ENCODE measurements around the gene POU1F1. TPM values are rescaled to one million over a fixed set of nuclear protein-coding genes. Genes with fewer than 3 reads are reported as not detected.
A peak's percentile ranks its signal among the peaks of the same experiment; 100 is the strongest.
"Not testable (repeated sequence)": the region's sequence is repeated elsewhere in the genome, so short reads cannot be mapped to it uniquely, and the experiment has no call there.

The POU1F1 gene
- total RNA-seq, 1 donor from 2014 or later = not detected

GRCh38 chr3:87250009-87250408, 26.4 kb downstream of the POU1F1 start:
- DNase-seq (ENCODE audit: low read depth in 2 of 2) = no peak

- DNase-seq (ENCODE audit: low read depth in 2 of 2) = no peak
Observed at GRCh38 chr3:87248831-87249230, 27.6 kb downstream of the POU1F1 start.

GRCh38 chr3:87248231-87248630, 28.2 kb downstream of the POU1F1 start:
- DNase-seq (ENCODE audit: low read depth in 2 of 2) = not testable (repeated sequence)

- no peak for DNase-seq (ENCODE audit: low read depth in 2 of 2)
Observed at GRCh38 chr3:87247430-87247773, 29.0 kb downstream of the POU1F1 start.

- DNase-seq (ENCODE audit: low read depth in 2 of 2) = no peak
Observed at GRCh38 chr3:87246662-87247429, 29.5 kb downstream of the POU1F1 start.

- DNase-seq (ENCODE audit: low read depth in 2 of 2) = no peak
Observed at GRCh38 chr3:87236093-87236492, 40.3 kb downstream of the POU1F1 start.

GRCh38 chr3:87233805-87234204, 42.6 kb downstream of the POU1F1 start:
- no peak for DNase-seq (ENCODE audit: low read depth in 2 of 2)

GRCh38 chr3:87229113-87229512, 47.3 kb downstream of the POU1F1 start:
- DNase-seq (ENCODE audit: low read depth in 2 of 2) = no peak

GRCh38 chr3:87228316-87228715, 48.1 kb downstream of the POU1F1 start:
- no peak for DNase-seq (ENCODE audit: low read depth in 2 of 2)

GRCh38 chr3:87227835-87228144, 48.6 kb downstream of the POU1F1 start:
- DNase-seq (ENCODE audit: low read depth in 2 of 2) = no peak

GRCh38 chr3:87227104-87227834, 49.1 kb downstream of the POU1F1 start, which contains the start of gene CHMP2B:
TSS of gene CHMP2B (plus strand) at chr3:87227309. CDS start at chr3:87227523, 214 bp downstream.
- peak; percentile 92 to 95 for DNase-seq (ENCODE audit: low read depth in 2 of 2)

- no peak for DNase-seq (ENCODE audit: low read depth in 2 of 2)
Observed at GRCh38 chr3:87225659-87226058, 50.7 kb downstream of the POU1F1 start.

- peak in 1 of 2 donors; percentile 10 for DNase-seq (ENCODE audit: low read depth in 2 of 2)
Observed at GRCh38 chr3:87219611-87220010, 56.8 kb downstream of the POU1F1 start.

- no peak for DNase-seq (ENCODE audit: low read depth in 2 of 2)
Observed at GRCh38 chr3:87218560-87218959, 57.8 kb downstream of the POU1F1 start.

Other genes starting within 250 kb of the POU1F1 start
- gene CHMP2B, start 49.3 kb downstream of the POU1F1 start, total RNA-seq = 12.9 and 13.5 TPM in 2 replicates

Data from lung microvascular endothelial cell (primary cell).